C4-2B (cell line): Measurements from ENCODE around the gene TLL2.

Experiments used
- ZFX ChIP-seq: fragments of 450-650 bp; IDR thresholded peaks from 2 replicates; pipeline ENCODE4 v1.6.1; 2017
- TF ChIP-seq, protein P1 (sequence below): fragments of 450-650 bp; conservative IDR thresholded peaks from 2 replicates; pipeline ENCODE4 v1.5.1; 2017; ENCODE audit warnings: mild to moderate bottlenecking

DNA sequence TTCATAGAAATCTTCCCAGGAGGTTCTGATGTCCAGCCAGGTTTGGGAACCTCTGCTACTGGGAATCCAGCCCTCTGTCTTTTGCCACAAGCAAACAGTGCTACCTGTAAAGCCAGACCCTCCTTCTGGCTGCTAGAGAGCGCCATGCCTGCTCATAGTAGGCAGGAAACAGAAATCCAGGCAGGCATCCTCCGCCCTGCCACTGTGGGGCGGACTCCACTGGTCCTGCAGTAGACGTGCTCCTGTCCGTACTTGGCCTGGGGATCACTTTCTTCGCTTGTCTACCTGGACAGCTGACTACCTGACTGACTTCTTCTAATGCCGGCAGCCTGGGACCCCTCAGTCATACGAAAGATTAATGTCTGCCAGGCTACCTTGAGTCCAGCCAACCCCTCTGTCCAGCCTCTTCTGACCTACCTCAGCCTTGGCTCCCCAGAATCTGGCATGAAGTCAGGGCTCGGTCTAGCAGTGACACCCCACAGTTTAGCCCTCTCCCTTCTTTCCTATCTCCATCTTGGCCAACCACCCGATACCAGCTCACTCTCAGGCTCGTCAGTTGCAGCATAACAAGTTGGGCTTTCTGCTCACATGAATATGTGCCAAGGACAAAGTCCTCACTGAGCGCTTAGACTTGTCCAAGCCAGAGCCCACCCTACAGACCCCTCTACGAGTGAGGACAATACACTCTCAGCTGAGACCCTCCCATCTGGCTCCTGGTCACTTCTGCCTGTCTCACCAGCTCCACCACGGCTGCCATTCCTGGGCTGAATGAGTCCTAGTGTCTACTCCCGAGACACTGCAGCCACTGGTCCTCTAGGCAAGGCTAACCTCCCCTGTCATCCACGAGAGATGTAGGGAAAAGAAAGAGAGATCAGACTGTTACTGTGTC is 111.1 kb downstream of the TLL2 start:
- TF ChIP-seq, protein P1, sequence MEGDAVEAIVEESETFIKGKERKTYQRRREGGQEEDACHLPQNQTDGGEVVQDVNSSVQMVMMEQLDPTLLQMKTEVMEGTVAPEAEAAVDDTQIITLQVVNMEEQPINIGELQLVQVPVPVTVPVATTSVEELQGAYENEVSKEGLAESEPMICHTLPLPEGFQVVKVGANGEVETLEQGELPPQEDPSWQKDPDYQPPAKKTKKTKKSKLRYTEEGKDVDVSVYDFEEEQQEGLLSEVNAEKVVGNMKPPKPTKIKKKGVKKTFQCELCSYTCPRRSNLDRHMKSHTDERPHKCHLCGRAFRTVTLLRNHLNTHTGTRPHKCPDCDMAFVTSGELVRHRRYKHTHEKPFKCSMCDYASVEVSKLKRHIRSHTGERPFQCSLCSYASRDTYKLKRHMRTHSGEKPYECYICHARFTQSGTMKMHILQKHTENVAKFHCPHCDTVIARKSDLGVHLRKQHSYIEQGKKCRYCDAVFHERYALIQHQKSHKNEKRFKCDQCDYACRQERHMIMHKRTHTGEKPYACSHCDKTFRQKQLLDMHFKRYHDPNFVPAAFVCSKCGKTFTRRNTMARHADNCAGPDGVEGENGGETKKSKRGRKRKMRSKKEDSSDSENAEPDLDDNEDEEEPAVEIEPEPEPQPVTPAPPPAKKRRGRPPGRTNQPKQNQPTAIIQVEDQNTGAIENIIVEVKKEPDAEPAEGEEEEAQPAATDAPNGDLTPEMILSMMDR = no peak
- TF ChIP-seq ZFX = no peak
